HG02852 (cell line): Measurements from ENCODE around the gene DNAJC4.

ENCODE experiments used
- ATAC-seq: cut with Tn5 transposase; IDR thresholded peaks from one replicate; pipeline ENCODE4 v1.9.1; 2021; ENCODE audit warnings: mild to moderate bottlenecking, moderate library complexity; ENCODE audit not compliant: unreplicated experiment

DNAJC4 gene

GRCh38 chr11:64269540-64270220 is 39.3 kb downstream of the DNAJC4 start:
- ATAC-seq: peak; percentile 75

- ATAC-seq: no peak
Observed at GRCh38 chr11:64275031-64275800, 44.9 kb downstream of the DNAJC4 start.

- no peak for ATAC-seq
Observed at GRCh38 chr11:64275841-64276240, 45.5 kb downstream of the DNAJC4 start.

GRCh38 chr11:64276653-64277431 is 46.5 kb downstream of the DNAJC4 start:
- ATAC-seq: no peak

- no peak for ATAC-seq
Observed at GRCh38 chr11:64278576-64279190, 48.3 kb downstream of the DNAJC4 start.

- ATAC-seq: no peak
Observed at GRCh38 chr11:64281957-64282770, 51.8 kb downstream of the DNAJC4 start.

- no peak for ATAC-seq
Observed at GRCh38 chr11:64283092-64283491, 52.7 kb downstream of the DNAJC4 start.
